GM12874 (cell line): ENCODE data around the gene PARD3.

Source experiments
- TF ChIP-seq, protein P1 (sequence below): IDR thresholded peaks from 2 replicates; pipeline ENCODE4 v1.5.1; 2011; ENCODE audit warnings: low read depth, mild to moderate bottlenecking, control low read depth, low read length, moderate library complexity; ENCODE audit not compliant: insufficient read depth

PARD3 gene

GRCh38 chr10:34169131-34169530, 646.0 kb downstream of the PARD3 start:
- TF ChIP-seq, protein P1, sequence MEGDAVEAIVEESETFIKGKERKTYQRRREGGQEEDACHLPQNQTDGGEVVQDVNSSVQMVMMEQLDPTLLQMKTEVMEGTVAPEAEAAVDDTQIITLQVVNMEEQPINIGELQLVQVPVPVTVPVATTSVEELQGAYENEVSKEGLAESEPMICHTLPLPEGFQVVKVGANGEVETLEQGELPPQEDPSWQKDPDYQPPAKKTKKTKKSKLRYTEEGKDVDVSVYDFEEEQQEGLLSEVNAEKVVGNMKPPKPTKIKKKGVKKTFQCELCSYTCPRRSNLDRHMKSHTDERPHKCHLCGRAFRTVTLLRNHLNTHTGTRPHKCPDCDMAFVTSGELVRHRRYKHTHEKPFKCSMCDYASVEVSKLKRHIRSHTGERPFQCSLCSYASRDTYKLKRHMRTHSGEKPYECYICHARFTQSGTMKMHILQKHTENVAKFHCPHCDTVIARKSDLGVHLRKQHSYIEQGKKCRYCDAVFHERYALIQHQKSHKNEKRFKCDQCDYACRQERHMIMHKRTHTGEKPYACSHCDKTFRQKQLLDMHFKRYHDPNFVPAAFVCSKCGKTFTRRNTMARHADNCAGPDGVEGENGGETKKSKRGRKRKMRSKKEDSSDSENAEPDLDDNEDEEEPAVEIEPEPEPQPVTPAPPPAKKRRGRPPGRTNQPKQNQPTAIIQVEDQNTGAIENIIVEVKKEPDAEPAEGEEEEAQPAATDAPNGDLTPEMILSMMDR = no peak

DNA sequence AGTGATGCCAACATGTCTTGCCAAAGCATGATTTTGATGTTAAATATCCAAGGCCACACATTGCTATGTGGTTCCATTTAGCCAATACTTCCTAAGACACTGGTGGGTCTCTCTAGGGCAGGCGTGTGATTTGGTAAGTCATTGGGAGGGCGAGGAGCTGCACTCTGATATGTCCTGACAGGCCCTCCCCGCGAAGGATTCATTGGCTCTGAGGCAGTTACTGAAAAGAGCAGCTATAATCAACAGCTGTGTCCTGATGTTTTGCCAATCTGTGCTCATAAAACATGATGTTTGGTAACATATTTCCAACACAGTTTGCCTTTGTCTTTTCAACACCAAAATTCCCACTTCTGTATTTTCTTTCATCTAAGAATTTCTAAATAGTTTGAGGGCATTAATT, 646.7 kb downstream of the PARD3 start:
- TF ChIP-seq, protein P1 = no peak

- TF ChIP-seq, protein P1 = no peak
These were observed 648.3 kb downstream of the PARD3 start for GRCh38 chr10:34166823-34167222.

GRCh38 chr10:34166354-34166753, 648.7 kb downstream of the PARD3 start:
- TF ChIP-seq, protein P1 = no peak

DNA sequence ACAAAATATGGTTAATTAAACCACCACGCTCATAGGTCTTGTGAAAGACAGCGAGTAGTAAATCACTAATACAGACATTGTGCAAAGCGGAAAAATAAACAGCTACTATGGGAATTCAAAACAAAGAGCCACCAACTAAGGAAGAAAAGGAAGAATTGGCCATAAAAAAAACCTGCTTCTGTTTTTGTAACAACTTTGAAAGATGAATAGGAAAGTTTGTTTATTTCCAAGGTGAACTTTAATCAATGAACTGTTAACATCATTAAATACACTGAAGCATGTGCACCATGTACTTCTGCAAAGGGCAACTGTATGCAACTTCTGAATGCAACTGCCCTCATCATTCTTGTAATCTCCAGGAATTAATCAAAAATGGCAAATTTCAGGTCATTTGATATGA, 651.1 kb downstream of the PARD3 start:
- TF ChIP-seq, protein P1 = no peak

DNA sequence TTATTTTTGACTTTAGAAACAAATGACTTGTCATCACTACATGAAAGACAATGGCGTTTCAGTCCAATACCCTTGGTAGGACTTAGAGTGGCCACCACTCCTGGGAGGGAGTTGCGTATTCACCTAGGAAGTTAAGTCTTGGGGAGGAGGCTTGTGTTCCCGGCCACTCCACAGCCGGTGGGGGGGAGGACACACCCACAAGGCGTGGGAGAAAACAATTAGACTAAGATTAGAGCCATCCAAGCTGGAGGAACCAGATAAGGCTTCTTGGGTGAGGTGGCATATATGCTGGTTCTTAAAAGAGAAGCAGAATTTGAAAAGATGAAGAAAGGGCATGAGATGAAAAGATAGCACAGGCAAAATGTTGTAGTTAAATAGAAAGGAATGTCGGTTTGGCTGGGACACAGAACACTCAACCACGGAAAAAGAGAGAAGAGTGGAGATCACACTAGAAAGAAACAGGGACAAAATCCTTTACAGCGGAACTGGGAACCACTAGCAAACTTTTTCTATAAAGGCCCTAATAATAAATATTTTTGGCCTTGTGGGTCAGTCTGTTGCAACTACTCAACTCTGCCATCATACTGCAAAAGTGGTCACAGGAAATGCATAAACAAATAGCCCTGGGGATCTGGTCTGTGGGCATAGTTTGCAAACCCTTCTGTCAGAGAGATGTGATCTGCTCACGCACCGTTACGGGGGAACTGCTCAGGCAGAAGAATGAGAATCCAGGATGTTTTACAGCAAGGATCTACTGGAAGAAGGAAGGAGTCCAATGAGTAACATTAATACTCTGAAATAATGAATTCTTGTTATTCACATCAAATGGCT, 651.8 kb downstream of the PARD3 start:
- TF ChIP-seq, protein P1 = no peak

- TF ChIP-seq, protein P1 = no peak
These were observed 653.2 kb downstream of the PARD3 start for GRCh38 chr10:34161777-34162370.
